GM19238 (cell line): Measurements from ENCODE around the gene UPK2.
A peak's percentile ranks its signal among the peaks of the same experiment; 100 is the strongest.

ENCODE experiments used
- DNase-seq: peaks from one replicate; pipeline ENCODE4 v3.0.0; 2011; ENCODE audit warnings: low spot score; ENCODE audit not compliant: insufficient read length

UPK2 gene

DNA sequence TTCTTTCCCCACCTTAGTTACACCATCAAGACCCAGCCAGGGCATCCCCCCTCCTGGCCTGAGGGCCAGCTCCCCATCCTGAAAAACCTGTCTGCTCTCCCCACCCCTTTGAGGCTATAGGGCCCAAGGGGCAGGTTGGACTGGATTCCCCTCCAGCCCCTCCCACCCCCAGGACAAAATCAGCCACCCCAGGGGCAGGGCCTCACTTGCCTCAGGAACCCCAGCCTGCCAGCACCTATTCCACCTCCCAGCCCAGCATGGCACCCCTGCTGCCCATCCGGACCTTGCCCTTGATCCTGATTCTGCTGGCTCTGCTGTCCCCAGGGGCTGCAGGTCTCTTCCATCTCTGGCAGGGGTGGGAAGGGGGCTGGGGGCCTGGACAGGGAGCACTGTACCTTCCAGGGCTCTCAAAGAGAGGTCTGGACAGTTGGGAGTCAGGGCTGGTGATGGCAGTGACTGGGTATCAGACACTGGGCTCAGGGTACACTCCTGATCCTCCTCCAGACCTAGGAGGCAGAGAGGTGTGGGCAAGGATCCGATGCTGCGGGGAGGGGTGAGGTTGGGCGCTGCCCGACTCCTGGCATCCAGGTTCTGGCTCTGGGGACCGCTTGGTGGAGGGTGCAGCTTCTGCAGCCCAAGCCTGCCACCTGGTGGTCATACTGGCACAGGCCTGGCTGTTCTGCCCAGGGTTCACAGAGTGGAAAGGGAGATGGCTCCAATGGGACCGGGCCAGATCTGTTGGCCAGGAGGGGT, at the start of gene UPK2:
Gene UPK2, plus strand, starts transcription at position 205 of the 753 bp plus-strand sequence. Its CDS starts 53 bp downstream, at position 258.
- peak; percentile 89 for DNase-seq

DNA sequence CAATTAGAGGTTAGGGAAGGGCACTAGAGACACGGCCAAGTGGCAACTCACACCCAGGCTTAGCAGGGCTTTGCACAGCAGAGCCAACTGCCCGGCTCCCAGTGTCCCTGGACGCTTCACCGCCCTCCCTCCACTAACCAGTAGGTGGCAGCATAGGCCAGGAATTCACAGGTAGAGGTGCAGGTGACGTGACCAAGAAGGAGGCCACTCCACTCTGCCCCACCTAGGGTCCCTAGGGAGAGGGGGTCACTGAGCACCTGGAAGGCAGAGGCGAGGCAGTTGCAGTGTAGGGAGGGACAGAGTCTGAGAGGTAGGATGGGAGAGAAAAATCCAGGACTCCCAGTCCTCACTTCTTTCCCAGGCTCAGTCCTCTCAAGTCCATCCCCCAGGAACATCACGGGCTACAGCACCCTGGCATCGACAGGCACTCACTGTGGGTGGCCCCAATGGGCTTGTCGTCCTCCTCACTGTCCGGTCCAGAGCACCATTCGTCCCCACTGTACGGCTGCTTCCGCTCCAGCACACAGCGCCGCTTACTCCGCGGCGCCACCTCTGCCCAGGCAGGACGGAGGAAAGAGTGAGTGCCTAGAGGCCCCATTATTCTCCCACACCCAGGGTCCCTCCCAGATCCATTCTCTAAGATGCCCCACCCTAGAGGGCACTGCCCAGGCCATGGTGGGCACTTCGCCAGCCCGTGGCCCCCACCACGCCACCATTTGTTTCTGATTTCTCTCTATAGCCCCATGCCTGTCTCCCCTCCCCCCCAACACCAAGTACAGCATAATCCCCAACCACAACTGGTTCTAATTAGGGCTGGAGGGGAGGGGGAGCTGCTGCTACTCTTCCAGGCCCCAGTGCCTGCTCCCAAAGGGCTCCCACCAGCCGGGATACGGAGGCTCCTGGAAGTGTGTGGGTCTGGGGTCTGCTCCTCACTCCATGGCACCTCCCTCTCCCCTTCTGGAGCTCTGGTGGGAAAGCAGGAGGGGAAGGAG, 48.8 kb upstream of the UPK2 start:
- peak; percentile 90 for DNase-seq

DNA sequence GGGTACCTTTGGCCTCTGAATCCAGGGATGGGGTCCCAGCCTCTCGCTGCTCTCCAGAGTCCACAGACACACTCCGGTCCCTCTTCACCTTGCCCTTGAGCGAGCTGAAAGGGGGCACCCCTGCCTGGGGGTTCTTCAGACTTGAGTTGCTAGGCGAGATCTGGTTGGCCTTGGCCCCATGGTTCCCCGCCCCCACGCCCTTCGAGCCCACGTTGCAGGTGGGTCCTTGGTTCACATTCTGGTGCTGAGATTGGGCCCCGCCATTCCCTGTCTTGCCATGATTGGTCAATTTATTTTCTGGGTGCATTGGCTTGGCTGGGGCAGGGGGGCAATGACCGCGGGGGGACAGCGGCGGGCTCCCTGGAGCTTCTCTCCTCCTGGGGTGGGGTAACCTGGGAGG, 47.8 kb upstream of the UPK2 start:
- no peak for DNase-seq

DNA sequence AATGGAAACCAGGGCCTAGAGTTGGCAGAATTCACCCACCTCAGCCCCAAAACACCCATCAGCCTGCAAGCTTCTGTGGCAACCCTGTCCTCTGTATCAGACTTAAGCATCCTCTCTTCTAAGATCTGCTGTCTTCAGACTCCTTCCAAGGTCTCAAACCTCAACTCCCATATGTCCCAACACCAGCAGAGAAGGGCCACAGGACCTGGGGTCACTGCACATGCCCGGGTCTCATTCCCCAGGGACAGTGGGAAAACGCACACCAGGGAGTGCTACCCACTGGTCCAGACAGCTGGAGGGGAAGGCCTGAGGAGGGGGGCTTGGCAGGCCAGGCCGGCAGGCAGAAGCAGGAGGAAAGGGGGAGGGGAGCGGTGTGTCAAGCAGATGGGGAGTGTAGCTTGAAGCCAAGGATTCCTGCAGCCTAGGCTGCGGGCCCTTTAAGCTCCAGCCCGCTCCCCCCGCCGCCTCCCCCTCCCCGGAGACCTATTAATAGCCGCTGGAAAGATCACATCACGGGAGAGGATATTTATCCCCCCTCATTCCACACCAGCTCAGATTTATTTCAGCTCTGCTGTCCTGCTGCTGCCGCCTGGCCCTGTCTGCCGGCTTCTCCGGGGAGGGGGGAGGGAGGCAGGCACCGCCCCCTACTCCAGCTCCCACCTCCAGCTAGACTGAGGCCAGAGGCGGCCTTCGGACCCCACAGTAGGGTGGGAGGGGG, 47.0 kb upstream of the UPK2 start:
- no peak for DNase-seq

DNA sequence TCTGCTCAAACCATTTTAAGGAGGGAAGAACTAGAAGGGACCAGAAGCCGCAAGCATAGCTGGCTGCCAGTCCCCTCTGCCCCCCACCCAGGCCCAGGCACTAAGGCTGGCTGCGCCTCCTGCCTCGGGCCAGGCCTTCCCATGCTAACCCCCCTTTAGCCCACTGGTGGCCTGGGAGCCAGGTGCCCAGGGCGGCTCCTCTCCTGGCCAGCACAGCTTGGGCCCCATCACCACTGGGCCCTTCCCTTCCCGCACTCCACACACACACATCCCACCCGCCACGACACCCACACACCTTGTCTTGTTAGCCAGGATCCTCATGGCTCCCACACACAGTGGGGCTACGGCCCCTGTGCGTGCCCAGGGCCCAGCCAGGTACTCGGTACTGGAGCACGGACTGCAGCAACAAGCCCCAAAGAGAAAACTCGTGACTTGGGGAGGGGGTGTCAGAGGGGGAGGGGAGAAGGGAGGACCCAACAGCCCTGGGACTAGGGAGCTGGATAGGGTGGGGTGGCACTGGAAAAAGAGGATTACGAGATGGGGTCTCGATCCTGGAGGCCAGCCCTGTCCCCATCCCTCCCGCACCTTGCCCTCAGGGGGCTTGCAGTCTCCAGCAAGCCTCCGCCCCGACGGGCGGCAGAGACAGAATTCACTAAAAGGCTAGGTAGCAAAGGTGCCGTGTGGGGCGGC, 46.3 kb upstream of the UPK2 start:
- no peak for DNase-seq

DNA sequence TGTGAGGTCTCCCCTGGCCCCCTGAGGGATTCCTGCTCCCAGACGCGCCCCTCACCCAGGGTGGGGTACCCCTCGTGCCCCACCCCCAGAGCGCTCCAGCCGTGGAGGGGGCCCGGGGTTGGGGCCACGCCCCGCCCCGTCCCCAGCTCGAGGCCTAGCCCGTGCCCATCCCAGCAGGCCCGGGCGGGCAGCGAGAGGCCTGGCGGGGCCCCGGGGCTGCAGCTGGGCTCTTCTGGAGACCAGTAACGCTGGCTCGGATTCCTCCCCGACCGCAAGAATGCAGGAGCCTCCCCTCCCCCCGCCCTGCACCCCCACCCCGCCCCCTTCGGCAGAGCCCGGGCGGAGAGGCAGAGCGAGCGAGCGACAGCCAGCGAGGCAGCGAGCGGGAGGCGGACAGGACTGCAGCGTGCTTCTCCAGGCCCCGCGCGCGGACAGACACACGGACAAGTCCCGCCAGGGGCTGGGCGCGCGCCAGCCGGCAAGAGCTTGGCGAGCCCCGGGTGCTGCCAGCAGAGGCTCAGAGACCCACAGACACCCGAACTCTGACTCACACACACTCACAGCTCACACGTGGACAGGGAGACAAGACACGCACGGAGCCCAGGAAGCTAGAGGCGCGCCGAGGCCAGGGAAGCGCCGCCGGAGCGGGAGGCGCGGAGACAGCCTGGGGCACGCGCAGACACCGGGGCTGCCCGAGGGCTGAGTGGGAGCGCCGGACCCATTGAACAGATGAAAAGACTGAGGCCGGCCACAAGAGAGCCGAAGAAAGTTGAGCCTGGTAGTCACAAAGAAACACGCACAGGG, 45.6 kb upstream of the UPK2 start:
- DNase-seq, result no peak

DNA sequence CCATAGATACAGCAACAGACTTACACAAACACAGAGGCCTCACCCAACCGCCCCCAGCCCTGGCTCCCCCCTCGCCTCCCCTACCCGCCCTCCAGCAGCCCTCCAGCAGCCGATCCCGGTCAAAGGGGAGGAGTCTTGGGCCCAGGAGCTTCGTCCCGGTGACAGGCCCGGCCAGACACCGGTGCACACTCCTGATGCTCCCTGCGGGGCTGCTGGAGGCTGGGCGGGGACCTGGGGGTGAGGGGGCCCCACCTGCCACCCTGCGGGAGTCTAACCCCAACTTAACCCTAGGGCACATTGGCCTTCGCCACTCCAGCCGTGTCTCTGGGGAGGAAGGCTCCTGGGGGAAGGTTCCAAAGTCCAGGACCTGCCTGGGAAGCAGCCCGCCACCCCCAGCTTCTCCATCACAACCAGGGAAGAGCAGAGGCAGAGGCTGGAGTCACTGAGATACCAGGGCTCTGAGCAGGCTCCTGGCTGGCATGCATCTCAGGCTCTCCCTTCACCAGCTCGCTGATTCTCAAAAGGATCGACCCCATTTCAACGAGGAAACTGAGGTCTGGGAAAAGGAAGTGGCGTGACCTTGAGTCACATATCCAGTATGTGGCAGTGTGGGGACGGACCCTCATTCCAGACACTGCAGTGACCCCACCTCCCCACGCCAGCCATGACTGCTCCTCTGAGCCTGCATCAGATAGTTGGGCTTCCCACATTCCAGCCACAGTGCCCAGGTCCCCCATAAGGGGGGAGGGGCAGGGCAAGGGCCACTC, 44.8 kb upstream of the UPK2 start:
- DNase-seq, result no peak

DNA sequence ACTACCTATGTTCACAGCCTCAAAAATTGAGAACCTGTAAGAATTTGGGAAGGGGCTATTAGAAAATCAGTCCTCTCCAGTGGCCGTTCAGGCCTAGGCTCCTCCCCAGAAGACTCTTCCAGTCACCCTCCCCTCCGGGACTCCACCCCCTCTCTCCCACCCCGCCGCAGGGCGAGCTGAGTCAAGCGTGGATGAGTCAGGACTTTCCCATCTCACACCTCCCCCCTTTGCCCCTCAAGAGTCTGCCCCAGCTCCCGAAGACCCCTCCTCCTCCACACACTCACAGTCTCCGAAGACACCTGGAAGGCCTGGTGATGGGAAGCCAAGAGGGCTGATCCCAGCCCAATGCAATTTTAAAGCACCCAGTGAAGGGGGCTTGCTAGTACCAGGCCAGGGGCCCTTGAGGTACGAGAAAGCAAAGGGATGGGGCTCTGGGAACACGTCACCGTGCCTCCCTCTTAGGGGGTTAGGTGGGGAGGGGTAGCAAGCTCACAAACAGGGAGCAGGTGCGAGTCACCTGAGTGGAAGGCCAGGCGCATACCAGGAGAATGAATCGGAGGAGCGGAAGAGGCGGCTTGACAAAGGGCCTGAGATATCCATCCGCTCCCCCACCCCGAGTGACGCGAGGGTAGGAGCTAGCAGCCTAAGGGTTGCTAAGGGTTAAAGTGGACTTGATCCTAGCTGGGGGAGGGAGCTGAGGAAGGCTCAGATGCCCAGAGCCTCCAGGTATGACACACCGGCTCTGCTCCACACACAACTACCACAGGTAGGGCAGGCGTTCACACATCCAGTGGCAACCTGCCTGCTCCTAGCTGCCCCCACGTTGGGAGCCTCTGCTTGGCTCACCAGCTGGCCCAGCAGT, 44.0 kb upstream of the UPK2 start:
- DNase-seq, result no peak

DNA sequence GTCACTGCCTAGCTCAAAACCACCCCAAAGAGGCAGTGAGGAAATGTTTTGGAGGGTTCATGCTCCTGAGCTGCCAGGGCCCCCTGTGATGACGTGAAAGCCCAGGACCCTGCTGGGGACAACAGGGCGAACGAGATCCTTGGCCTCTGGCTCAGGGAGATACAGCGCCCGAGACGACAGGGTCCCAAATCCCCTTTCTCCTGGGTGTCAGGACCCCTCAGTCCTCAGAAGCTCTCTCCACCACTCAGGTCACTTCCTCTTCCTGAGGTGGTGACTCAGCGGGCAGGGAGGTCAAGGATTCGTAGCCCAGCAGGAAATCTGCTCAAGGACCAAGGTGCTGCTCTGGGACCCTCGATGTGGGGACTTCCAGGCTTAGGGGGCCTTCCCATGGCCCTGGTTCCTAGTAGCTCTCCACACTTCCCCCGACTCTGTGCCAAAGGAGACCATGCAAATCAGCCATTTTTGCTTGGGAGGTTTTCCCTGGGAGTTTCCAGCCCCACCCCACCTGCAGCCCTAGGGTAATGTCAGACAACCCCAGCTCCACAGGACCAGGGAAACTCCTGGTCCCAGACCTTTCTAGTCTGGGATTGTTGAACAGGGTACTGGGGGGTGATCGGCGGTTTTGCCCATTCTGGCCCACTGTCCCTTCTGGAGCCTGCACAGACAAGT, 43.2 kb upstream of the UPK2 start:
- no peak for DNase-seq

DNA sequence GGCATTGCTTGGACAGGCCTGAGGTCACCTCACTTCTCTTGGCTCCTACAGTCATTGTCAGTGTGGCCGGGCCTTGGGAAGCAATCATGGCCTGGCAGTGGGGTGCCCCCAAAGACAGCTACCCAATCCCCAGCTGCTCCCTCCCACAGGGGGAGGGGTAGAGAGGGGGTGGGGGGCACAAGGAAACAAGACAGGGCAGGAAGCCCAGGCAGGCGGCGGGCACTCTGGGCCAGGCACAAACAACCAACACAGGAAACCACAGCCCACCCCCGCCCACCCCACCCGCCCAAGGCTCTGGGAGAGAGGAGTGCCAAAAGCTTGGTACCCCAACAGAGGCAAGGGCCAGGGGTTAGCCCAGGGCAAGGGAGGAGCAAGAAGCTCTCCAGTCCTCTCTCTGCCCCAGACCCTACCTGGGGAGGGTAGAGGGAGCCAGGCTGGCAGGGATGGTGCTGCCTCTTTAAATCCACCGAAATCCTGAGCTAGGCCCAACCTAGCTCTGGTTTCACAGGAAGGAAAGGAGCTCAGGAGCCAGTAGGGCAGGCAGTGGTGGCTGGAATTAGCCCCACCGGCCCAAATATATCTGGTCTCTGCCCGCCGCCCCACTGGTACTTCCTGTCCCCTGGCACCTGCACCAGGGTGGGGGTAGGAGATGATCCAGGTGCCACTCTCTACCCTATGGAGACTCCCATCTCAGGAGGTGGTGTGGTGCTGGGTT, 42.5 kb upstream of the UPK2 start:
- DNase-seq, result no peak

DNA sequence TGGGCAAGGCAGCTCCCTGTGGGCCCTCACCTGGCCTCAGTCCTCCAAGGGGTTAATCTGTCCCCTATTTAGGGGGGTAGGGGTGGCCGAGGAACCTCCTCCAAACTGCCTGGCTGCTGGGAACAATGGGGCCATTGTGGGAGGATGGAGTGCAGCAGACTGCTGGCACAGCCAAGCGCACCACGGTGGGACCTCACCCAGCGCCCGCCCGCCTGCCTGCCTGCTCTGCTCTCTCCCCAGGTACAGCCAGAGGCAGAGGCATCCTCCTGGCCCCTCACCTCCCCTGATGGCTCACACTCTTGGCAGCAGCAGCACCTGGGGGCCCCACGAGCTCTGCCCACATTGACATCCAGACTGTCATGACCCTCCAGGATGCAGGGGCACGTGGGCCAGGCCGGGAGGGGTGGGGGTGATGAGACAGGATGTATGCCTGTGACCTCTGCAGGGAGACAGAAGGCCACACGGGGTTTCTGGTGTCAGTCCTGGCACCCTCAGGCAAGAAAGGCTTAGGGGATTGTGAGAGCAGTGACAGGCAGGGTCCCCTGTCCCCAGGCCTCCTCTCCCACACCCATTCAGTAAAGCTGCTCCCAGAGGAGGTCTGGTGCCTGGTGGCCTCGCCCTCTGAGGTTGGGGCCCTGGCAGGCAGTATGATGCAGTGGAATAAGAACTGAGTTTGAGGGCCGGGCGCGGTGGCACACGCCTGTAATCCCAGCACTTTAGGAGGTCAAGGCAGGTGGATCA, 41.8 kb upstream of the UPK2 start:
- peak; percentile 50 for DNase-seq

DNA sequence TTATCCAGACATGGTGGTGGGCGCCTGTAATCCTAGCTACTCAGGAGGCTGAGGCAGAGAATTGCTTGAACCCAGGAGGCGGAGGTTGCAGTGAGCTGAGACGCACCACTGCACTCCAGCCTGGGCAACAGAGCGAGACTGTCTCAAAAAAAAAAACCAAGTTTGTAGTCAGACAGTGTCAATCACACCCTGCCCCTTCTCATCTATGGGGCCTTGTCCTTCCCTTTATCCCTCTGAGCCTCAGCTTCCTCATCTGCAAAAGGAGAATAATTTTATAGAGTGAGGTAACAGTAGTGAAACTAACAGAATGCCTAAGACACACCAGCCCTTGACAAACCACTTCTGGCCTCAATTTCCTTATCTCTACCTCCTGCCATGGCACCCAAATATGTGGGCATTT, 41.1 kb upstream of the UPK2 start:
- no peak for DNase-seq

DNA sequence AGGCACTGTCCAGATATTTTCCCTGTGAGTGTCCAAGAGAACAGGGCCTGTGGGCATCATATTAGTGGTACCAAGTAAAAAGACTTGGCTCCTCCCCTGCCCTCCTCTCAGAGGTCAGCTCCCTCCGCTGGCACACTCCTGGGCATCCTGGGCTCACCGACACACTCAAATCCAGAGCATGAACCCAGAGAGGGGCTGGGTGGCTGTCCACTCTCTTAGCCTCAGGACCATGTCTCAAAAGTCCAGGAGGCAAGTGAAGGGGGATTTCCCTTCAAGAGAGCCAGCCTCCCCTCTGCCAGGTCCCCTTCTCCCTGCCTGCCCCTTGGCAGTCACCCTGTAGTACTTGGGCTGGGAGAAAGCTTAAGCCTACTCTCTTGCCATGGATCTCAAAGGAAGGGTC, 40.7 kb upstream of the UPK2 start:
- DNase-seq, result no peak

DNA sequence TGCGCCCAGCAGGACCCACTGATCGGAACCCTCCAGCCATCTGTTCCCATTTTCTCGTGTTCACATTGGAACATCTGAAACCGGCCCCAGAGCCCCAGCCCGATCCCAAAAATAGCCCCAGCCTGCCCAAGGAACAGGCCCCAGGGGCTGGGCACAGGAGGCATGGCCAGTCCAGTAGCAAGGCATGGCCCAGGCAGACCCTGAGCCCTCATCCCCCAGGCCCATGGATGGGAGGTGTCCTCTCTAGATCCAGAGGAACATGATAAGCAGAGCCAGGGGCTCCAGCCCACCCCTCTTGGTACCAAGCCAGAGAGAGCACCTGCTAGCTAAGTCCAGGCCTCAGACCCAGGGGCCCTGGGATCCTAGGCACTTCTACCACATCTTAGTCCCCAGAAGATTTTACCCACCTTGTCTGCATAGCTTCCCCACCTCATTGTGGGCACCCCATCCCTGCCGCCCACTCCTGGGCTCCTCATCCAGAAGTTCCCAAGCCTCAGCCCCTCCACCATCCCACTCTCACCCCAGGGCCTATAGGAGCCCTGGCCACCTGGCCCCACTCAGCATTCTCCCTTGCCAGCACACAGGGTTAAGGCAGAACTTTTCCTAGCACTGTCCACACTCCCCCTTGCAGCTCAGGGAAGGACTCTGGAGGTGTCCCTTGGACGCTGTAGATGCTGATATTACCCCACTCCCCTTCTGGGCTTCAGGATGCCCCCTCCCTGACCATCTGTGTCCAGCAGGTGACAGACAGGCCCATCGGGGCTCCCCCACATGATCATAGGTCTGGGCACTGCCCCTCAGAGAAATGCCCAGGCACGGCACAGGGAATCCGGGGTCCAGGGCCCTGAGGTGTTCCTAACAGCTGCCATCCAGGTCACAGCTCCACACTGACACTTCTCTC, 39.9 kb upstream of the UPK2 start:
- no peak for DNase-seq

DNA sequence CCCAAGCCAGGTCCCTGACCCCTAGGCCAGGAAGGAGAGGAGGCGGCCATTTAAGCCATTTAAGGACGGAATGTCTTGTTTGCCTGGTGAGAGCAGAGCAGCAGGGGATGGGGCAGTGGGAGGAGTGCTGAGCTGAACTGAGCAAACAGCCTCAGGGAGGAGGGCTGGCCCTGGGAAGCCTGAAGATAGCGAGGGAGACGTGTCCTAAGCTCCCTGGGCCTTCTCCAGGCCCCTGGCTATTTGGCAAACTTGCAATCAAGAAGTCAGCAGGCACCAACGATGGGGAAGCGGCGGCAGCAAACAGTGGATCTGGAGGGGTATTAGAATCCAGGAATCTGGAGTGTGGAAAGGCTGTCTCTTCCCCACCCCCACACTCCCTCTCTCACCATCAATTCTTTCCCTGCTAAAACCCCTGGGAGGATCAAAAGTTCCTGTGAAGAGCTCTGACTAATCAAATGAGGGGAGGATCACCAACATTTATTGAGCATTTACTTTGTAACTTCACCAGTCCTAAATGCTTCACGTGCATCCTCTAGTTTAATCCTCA, 39.2 kb upstream of the UPK2 start:
- no peak for DNase-seq
